HepG2 (cell line): Measurements from ENCODE around the gene RNF4. TPM values are rescaled to one million over a fixed set of nuclear protein-coding genes. Genes with fewer than 3 reads are reported as not detected.

ENCODE experiments used
- ARID2 ChIP-seq: sonication (generic); formaldehyde crosslinking; IDR thresholded peaks from 2 replicates; pipeline ENCODE4 v1.8.1; 2022; ENCODE audit warnings: mild to moderate bottlenecking, missing genetic modification reagents, borderline replicate concordance
- MYC ChIP-seq: sonication (generic); formaldehyde crosslinking; IDR thresholded peaks from 2 replicates; pipeline ENCODE4 v1.9.0; 2021; ENCODE audit warnings: missing genetic modification reagents, borderline replicate concordance
- PAX8 ChIP-seq: sonication (generic); formaldehyde crosslinking; IDR thresholded peaks from 2 replicates; pipeline ENCODE4 v1.8.0; 2022; ENCODE audit warnings: mild to moderate bottlenecking, missing genetic modification reagents, borderline replicate concordance
- SMARCC2 ChIP-seq: fragments of 450-650 bp; IDR thresholded peaks from 2 replicates; pipeline ENCODE4 v1.6.1; 2017; ENCODE audit warnings: antibody characterized with exemption, mild to moderate bottlenecking
- SNAPC4 ChIP-seq: sonication (generic); formaldehyde crosslinking; IDR thresholded peaks from 2 replicates; pipeline ENCODE4 v1.4.0; 2020; ENCODE audit warnings: mild to moderate bottlenecking, missing genetic modification reagents
- SP5 ChIP-seq: IDR thresholded peaks from 2 replicates; pipeline ENCODE4 v1.6.1; 2016; ENCODE audit warnings: low read depth, borderline replicate concordance
- ZBTB7A ChIP-seq: sonication (generic); formaldehyde crosslinking; IDR thresholded peaks from 2 replicates; pipeline ENCODE4 v1.8.0; 2022; ENCODE audit warnings: mild to moderate bottlenecking, missing genetic modification reagents
- ZNF20 ChIP-seq: sonication (generic); formaldehyde crosslinking; IDR thresholded peaks from 2 replicates; pipeline ENCODE4 v1.4.0; 2020; ENCODE audit warnings: mild to moderate bottlenecking, moderate library complexity, missing genetic modification reagents
- ZNF33B ChIP-seq: sonication (generic); formaldehyde crosslinking; IDR thresholded peaks from 2 replicates; pipeline ENCODE4 v1.5.1; 2020; ENCODE audit warnings: mild to moderate bottlenecking, missing genetic modification reagents
- ZNF496 ChIP-seq: sonication (generic); formaldehyde crosslinking; IDR thresholded peaks from 2 replicates; pipeline ENCODE4 v1.8.1; 2023; ENCODE audit warnings: mild to moderate bottlenecking, moderate library complexity, missing genetic modification reagents; ENCODE audit not compliant: insufficient replicate concordance
- ZNF572 ChIP-seq: sonication (generic); formaldehyde crosslinking; IDR thresholded peaks from 2 replicates; pipeline ENCODE4 v1.5.1; 2020; ENCODE audit warnings: mild to moderate bottlenecking, missing genetic modification reagents
- ZNF737 ChIP-seq: sonication (generic); formaldehyde crosslinking; IDR thresholded peaks from 2 replicates; pipeline ENCODE4 v1.5.0; 2020; ENCODE audit warnings: missing genetic modification reagents, mild to moderate bottlenecking, borderline replicate concordance
- ZNF75D ChIP-seq: sonication (generic); formaldehyde crosslinking; IDR thresholded peaks from 2 replicates; pipeline ENCODE4 v1.8.1; 2023; ENCODE audit warnings: missing genetic modification reagents, mild to moderate bottlenecking, borderline replicate concordance
- ZNF879 ChIP-seq: sonication (generic); formaldehyde crosslinking; IDR thresholded peaks from 2 replicates; pipeline ENCODE4 v1.8.1; 2023; ENCODE audit warnings: missing genetic modification reagents
- ZSCAN25 ChIP-seq: sonication (generic); formaldehyde crosslinking; IDR thresholded peaks from 2 replicates; pipeline ENCODE4 v1.8.0; 2022; ENCODE audit warnings: mild to moderate bottlenecking, missing genetic modification reagents
- polyA plus RNA-seq, 8 experiments: library from polyadenylated mRNA; depleted of rRNA in 3 of 8; stranded (reverse) in 7 of 8; unstranded in 1 of 8; fragments of >200 nt; fragmentation: Illumina TruSeq in 4 of 8; extraction: Trizol in 4 of 8; gene quantifications; 2 replicates each; pipeline versions ENCODE4 v1.2.1 to v1.2.3, GENCODE V29; 2011 to 2016; ENCODE audit warnings: low read depth in 4 of 8, missing spikeins in 1 of 8, mixed read lengths in 1 of 8; ENCODE audit not compliant: insufficient read depth in 1 of 8
- total RNA-seq, 5 experiments: library from RNA; depleted of rRNA; stranded (reverse); fragments of >200 nt; fragmentation: Illumina TruSeq; extraction: Trizol; gene quantifications; 2 replicates each; pipeline ENCODE4 v1.2.3, GENCODE V29; 2016; ENCODE audit warnings: low read depth in 1 of 5
- TF ChIP-seq, protein P1 (sequence below): sonication (generic); formaldehyde crosslinking; IDR thresholded peaks from 2 replicates; pipeline ENCODE4 v1.4.0; 2020; ENCODE audit warnings: missing genetic modification reagents
- TF ChIP-seq, protein P2 (sequence below): sonication (generic); formaldehyde crosslinking; IDR thresholded peaks from 2 replicates; pipeline ENCODE4 v1.4.0; 2020; ENCODE audit warnings: missing genetic modification reagents
- TF ChIP-seq, protein P3 (sequence below): sonication (generic); formaldehyde crosslinking; IDR thresholded peaks from 2 replicates; pipeline ENCODE4 v1.8.0; 2022; ENCODE audit warnings: mild to moderate bottlenecking, missing genetic modification reagents, moderate library complexity
- TF ChIP-seq, protein P4 (sequence below): IDR thresholded peaks from 2 replicates; pipeline ENCODE4 v1.6.1; 2012; ENCODE audit warnings: inconsistent platforms

The RNF4 gene
- total and polyA plus RNA-seq, 2 of the 13 experiments (the other 11 are each of a cell fraction or from before 2014, with no cell fraction given), result 38.1 to 45.1 TPM

GRCh38 chr4:2441393-2442174, 27.3 kb upstream of the RNF4 start (continued):
- TF ChIP-seq, protein P1, sequence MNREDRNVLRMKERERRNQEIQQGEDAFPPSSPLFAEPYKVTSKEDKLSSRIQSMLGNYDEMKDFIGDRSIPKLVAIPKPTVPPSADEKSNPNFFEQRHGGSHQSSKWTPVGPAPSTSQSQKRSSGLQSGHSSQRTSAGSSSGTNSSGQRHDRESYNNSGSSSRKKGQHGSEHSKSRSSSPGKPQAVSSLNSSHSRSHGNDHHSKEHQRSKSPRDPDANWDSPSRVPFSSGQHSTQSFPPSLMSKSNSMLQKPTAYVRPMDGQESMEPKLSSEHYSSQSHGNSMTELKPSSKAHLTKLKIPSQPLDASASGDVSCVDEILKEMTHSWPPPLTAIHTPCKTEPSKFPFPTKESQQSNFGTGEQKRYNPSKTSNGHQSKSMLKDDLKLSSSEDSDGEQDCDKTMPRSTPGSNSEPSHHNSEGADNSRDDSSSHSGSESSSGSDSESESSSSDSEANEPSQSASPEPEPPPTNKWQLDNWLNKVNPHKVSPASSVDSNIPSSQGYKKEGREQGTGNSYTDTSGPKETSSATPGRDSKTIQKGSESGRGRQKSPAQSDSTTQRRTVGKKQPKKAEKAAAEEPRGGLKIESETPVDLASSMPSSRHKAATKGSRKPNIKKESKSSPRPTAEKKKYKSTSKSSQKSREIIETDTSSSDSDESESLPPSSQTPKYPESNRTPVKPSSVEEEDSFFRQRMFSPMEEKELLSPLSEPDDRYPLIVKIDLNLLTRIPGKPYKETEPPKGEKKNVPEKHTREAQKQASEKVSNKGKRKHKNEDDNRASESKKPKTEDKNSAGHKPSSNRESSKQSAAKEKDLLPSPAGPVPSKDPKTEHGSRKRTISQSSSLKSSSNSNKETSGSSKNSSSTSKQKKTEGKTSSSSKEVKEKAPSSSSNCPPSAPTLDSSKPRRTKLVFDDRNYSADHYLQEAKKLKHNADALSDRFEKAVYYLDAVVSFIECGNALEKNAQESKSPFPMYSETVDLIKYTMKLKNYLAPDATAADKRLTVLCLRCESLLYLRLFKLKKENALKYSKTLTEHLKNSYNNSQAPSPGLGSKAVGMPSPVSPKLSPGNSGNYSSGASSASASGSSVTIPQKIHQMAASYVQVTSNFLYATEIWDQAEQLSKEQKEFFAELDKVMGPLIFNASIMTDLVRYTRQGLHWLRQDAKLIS (CRISPR knock-in tag), result no peak
- TF ChIP-seq SNAPC4 (CRISPR knock-in tag) (no peak), SP5 (CRISPR knock-in tag) (peak; percentile 59), ZNF33B (CRISPR knock-in tag) (no peak), ZNF879 (no peak), ZBTB7A (peak; percentile 72; the same call in 1 of the 2 replicates), ZNF572 (CRISPR knock-in tag) (0 out of 2 replicates have a peak, but pooled peaks have one; percentile 38), ZNF75D (CRISPR knock-in tag) (no peak), ARID2 (CRISPR knock-in tag) (no peak), MYC (CRISPR knock-in tag) (peak; percentile 49; the same call in 1 of the 2 replicates), ZNF20 (no peak), PAX8 (CRISPR knock-in tag) (no peak), ZNF496 (CRISPR knock-in tag) (no peak), ZSCAN25 (peak; percentile 30; the same call in 1 of the 2 replicates), SMARCC2 (no peak), ZNF737 (CRISPR knock-in tag) (no peak)
- TF ChIP-seq, protein P2, sequence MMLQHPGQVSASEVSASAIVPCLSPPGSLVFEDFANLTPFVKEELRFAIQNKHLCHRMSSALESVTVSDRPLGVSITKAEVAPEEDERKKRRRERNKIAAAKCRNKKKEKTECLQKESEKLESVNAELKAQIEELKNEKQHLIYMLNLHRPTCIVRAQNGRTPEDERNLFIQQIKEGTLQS (CRISPR knock-in tag), result no peak
- TF ChIP-seq, protein P3, sequence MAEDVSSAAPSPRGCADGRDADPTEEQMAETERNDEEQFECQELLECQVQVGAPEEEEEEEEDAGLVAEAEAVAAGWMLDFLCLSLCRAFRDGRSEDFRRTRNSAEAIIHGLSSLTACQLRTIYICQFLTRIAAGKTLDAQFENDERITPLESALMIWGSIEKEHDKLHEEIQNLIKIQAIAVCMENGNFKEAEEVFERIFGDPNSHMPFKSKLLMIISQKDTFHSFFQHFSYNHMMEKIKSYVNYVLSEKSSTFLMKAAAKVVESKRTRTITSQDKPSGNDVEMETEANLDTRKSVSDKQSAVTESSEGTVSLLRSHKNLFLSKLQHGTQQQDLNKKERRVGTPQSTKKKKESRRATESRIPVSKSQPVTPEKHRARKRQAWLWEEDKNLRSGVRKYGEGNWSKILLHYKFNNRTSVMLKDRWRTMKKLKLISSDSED (CRISPR knock-in tag), result no peak
- TF ChIP-seq, protein P4, sequence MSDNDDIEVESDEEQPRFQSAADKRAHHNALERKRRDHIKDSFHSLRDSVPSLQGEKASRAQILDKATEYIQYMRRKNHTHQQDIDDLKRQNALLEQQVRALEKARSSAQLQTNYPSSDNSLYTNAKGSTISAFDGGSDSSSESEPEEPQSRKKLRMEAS, result no peak; the same call in 1 of the 2 replicates
